RPMI8226 (cell line): ENCODE data around the gene DDX56.
A peak's percentile ranks its signal among the peaks of the same experiment; 100 is the strongest.

Source experiments
- DNase-seq: peaks from one replicate; pipeline ENCODE4 v3.0.0-alpha.2; 2015

DDX56 gene

GRCh38 chr7:44534087-44534486 is 39.6 kb downstream of the DDX56 start:
- no peak for DNase-seq

- DNase-seq = no peak
Observed at GRCh38 chr7:44533301-44534055, 40.2 kb downstream of the DDX56 start.

GRCh38 chr7:44531421-44532380 is 42.0 kb downstream of the DDX56 start:
- no peak for DNase-seq

- peak; percentile 53 for DNase-seq
Observed at GRCh38 chr7:44530990-44531389, 42.7 kb downstream of the DDX56 start.

GRCh38 chr7:44524811-44525388 is 48.8 kb downstream of the DDX56 start:
- DNase-seq = no peak

GRCh38 chr7:44522315-44522714 is 51.4 kb downstream of the DDX56 start:
- no peak for DNase-seq

- no peak for DNase-seq
Observed at GRCh38 chr7:44521347-44522095, 52.2 kb downstream of the DDX56 start.

GRCh38 chr7:44520574-44520973 is 53.1 kb downstream of the DDX56 start:
- DNase-seq = no peak

GRCh38 chr7:44519546-44519945 is 54.2 kb downstream of the DDX56 start:
- no peak for DNase-seq

GRCh38 chr7:44518761-44519160 is 54.9 kb downstream of the DDX56 start:
- DNase-seq = no peak

- no peak for DNase-seq
Observed at GRCh38 chr7:44517175-44517574, 56.5 kb downstream of the DDX56 start.
